Gastrocnemius medialis (tissue), 4 donors: Measurements from ENCODE around the gene HSD11B2. TPM values are rescaled to one million over a fixed set of nuclear protein-coding genes. Genes with fewer than 3 reads are reported as not detected.

Source experiments
- ATAC-seq, 2 donors: fragments of 150-250 bp; one replicate each; pipeline ENCODE4 v1.9.1; 2016
- DNase-seq, 2 donors: peaks; one replicate each; pipeline ENCODE4 v3.0.0-alpha.2; 2019
- H3K27ac ChIP-seq, 4 donors: fragments of 200-600 bp; sonication (generic); 1 replicate in 1 of 4; 2 replicates in 3 of 4; pipeline ENCODE4 v1.5.1; 2016 to 2018; ENCODE audit warnings: mild to moderate bottlenecking in 2 of 4, moderate library complexity in 1 of 4
- H3K27me3 ChIP-seq, 3 donors: fragments of 200-600 bp; sonication (generic) in 2 of 3; 1 replicate in 1 of 3; 2 replicates in 2 of 3; pipeline versions ENCODE4 v1.5.1 to v1.6.0; 2016 to 2019; ENCODE audit warnings: mild to moderate bottlenecking in 1 of 3, moderate library complexity in 1 of 3
- H3K36me3 ChIP-seq, 2 donors: fragments of 200-600 bp; sonication (generic) in 1 of 2; one replicate each; pipeline ENCODE4 v1.5.1; 2017 to 2018
- H3K4me1 ChIP-seq, 2 donors: fragments of 200-600 bp; sonication (generic) in 1 of 2; one replicate each; pipeline ENCODE4 v1.5.1; 2016 to 2017; ENCODE audit warnings: mild to moderate bottlenecking in 2 of 2
- H3K4me3 ChIP-seq, 4 donors: fragments of 200-600 bp; sonication (generic) in 3 of 4; 1 replicate in 1 of 4; 2 replicates in 3 of 4; pipeline ENCODE4 v1.5.1; 2016 to 2019; ENCODE audit warnings: mild to moderate bottlenecking in 2 of 4
- H3K9me3 ChIP-seq, 3 donors: fragments of 200-600 bp; sonication (generic) in 2 of 3; 1 replicate in 1 of 3; 2 replicates in 2 of 3; pipeline ENCODE4 v1.5.1; 2016 to 2019
- POLR2A ChIP-seq, 2 donors: fragments of 450-650 bp; IDR thresholded peaks; one replicate each; pipeline ENCODE4 v1.6.1; 2017; ENCODE audit warnings: antibody characterized with exemption in 2 of 2, mild to moderate bottlenecking in 2 of 2, moderate library complexity in 2 of 2
- in situ Hi-C, 4 donors: fragments of 200-750 bp; cut with MboI; loops; one replicate each; pipeline versions ENCODE4 v1.15.0 to v1.8.0; 2017; ENCODE audit warnings: low sequenced_read_pairs in 4 of 4
- intact Hi-C: fragments of 100-400 bp; cut with DNase I; formaldehyde crosslinking; loops from one replicate; pipeline ENCODE4 v1.15.1; 2023; ENCODE audit warnings: low total_unique reads
- total RNA-seq, 4 donors: library from RNA; depleted of rRNA; stranded (reverse); fragments of >200 nt; gene quantifications; one replicate each; pipeline versions ENCODE4 v1.1.0 to v1.2.3, GENCODE V29; 2016
- TF ChIP-seq, protein P1 (sequence below), 5 experiments: fragments of 450-650 bp in 3 of 5; fragments of 200-600 bp in 2 of 5; sonication (generic) in 2 of 5; IDR thresholded peaks in 4 of 5; conservative IDR thresholded peaks in 1 of 5; 1 replicate in 4 of 5; 2 replicates in 1 of 5; pipeline ENCODE4 v1.5.1; 2016 to 2019; ENCODE audit warnings: antibody characterized with exemption in 5 of 5, mild to moderate bottlenecking in 3 of 5, moderate library complexity in 3 of 5

HSD11B2 gene
- total RNA-seq, 4 donors from 2014 or later: 2.3 to 4.1 TPM; not detected in 2

DNA sequence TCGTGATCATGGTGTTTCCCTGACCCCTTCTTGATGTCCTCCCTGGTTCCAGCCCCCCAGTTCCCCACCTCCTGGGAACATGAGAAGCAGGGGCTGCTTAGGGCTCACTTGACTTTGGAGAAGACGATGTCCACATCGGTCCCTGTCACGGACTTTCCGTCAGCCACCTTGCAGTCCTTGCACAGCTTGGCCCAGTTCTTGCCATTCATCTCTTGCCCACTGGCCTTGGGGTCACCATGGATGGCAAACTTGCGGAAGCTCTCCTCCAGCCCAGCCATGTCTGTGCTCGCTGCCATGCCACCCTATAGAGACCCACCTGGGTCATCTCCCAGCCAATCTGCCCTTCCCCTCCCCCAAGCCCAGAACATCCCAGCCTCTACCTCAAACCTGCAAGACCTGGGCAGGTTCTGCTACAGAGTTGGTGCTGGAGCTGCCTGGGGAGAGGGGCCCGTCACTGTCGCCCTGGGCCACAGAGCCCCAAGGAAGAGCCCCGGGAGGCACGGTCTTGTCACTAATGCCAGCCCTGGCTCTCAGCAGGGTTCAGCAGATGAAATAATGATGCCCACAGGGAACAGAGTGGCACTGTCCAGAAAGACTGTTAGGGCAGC lies 40.0 kb upstream of the HSD11B2 start:
- intact Hi-C loops (no loop called here), in situ Hi-C loops (no loop called here)
- Histone ChIP-seq H3K27ac (peak overlapping the region in 3 of 4 donors; percentile 2 to 85 (median 66)), H3K36me3 (no peaks in the 10 kb centered on the region), H3K27me3 (no peaks in the 10 kb centered on the region), H3K4me1 (peaks cover 42 to 52% of the 10 kb centered on the region in 2 donors), H3K4me3 (no peak overlapping the region), H3K9me3 (no peaks in the 10 kb centered on the region)
- DNase-seq (no peak), ATAC-seq (no peak)
- TF ChIP-seq POLR2A (IDR thresholded peaks at IDR 0.05): no peak
- TF ChIP-seq, protein P1, sequence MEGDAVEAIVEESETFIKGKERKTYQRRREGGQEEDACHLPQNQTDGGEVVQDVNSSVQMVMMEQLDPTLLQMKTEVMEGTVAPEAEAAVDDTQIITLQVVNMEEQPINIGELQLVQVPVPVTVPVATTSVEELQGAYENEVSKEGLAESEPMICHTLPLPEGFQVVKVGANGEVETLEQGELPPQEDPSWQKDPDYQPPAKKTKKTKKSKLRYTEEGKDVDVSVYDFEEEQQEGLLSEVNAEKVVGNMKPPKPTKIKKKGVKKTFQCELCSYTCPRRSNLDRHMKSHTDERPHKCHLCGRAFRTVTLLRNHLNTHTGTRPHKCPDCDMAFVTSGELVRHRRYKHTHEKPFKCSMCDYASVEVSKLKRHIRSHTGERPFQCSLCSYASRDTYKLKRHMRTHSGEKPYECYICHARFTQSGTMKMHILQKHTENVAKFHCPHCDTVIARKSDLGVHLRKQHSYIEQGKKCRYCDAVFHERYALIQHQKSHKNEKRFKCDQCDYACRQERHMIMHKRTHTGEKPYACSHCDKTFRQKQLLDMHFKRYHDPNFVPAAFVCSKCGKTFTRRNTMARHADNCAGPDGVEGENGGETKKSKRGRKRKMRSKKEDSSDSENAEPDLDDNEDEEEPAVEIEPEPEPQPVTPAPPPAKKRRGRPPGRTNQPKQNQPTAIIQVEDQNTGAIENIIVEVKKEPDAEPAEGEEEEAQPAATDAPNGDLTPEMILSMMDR (IDR thresholded peaks at IDR 0.05 in 4 of 5, conservative IDR thresholded peaks at IDR 0.05 in 1 of 5): no peak

DNA sequence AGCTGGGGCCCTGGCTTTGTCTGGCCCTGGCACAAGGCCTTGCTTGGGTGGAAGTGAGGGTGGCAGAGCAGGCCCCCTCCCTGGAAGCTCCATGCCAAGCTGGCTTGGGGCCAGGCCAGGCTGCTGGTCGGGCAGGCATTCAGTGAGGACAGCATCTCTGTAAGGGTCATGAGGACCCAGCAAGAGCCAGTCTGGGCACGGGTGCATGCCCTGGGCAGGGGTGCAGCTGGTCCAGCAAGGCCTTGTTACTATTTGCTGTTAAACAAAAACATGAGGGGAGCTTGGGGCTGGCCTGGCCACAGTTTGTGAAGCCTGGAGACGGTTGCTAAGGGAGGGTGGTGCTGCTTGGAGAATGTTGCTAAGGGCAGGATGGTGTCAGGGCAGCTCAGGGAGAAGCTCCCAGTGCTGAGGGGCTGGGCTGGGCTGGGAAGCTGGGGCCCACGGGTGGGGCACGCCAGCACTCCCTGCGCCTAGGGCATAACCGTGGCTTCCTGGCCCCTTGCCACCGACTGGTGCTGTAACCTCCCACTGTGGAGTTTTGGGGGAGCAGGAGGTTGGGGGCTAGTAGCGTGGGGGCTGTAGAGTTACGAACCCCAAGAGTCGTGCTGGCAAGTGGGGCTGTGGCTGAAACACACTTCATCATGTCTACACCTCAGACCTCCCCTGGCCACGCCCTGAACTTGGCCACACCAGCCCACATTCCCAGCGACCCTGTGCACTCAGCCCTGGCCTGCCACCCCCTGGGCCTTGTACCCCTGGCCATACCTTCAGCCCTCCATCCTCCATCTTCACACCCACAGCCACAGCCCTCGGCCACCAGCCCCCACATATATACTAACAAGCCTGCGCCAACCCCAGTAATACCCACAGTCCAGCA lies 39.3 kb upstream of the HSD11B2 start:
- peak overlapping the region in 1 of 4 donors; percentile 52 for H3K4me3 ChIP-seq
- DNase-seq: no peak
- peaks cover 49 to 59% of the 10 kb centered on the region in 2 donors for H3K4me1 ChIP-seq
- H3K9me3 ChIP-seq: no peaks in the 10 kb centered on the region
- in situ Hi-C loops: no loop called here
- TF ChIP-seq, protein P1 (IDR thresholded peaks at IDR 0.05 in 4 of 5, conservative IDR thresholded peaks at IDR 0.05 in 1 of 5): no peak
- TF ChIP-seq POLR2A (IDR thresholded peaks at IDR 0.05): no peak
- intact Hi-C loops: loop anchor here (2.0 kb wide), 1 partner anchor 15 kb away; no protein-coding TSS in a partner anchor
- peak overlapping the region; percentile 66 to 85 (median 75) for H3K27ac ChIP-seq
- no peaks in the 10 kb centered on the region for H3K36me3 ChIP-seq
- no peak for ATAC-seq
- H3K27me3 ChIP-seq: no peaks in the 10 kb centered on the region

DNA sequence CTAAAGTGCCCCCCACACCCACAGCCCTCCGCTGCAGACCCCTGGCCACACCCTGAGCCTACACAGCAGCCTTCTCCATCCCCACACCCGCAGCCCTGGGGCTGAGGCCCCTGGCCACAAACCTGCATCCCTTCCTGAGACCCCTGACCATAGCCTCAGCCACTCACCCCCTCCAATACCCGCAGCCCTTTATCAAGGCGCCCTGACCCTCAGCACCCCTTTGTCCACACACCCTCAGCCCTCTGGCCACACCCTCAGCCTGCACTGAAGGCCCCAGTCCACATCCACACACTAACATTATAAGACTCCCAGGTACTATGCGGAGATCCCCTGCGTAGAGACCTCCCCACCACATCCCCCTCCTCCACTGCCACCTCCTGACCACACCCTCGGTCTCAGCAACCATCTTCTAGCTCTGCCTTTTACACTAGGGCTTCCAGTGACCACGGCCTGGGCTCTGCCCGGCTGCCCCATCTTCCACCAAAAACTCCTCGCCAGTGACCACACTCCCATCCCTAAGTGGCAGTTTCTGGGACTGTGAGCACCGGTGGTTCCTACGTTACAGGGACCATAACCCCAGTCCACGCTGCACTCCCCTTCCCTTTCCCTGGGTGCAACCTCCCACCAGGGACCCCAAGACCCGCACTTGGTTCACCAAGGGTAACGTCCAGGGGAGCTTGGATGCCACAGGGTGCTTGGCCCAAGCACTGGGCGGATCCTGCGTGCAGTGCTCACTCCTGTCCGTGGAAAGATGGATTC lies 38.4 kb upstream of the HSD11B2 start:
- no peak for DNase-seq
- no peaks in the 10 kb centered on the region for H3K36me3 ChIP-seq
- ATAC-seq: no peak

More for the DNA sequence above, 38.4 kb upstream of the HSD11B2 start:
- Histone ChIP-seq H3K9me3 (no peaks in the 10 kb centered on the region), H3K27me3 (no peaks in the 10 kb centered on the region), H3K4me1 (peaks cover 54 to 67% of the 10 kb centered on the region in 2 donors), H3K4me3 (peak overlapping the region; percentile 52 to 60 (median 57)), H3K27ac (peak overlapping the region; percentile 66 to 85 (median 75))
- intact Hi-C loops: loop anchor here (2.0 kb wide), 1 partner anchor 16 kb away; no protein-coding TSS in a partner anchor
- no peak for TF ChIP-seq POLR2A (IDR thresholded peaks at IDR 0.05)
- TF ChIP-seq, protein P1 (IDR thresholded peaks at IDR 0.05 in 4 of 5, conservative IDR thresholded peaks at IDR 0.05 in 1 of 5): no peak
- in situ Hi-C loops: no loop called here
